ENCODE data around the gene LCAT.

The LCAT gene

DNA sequence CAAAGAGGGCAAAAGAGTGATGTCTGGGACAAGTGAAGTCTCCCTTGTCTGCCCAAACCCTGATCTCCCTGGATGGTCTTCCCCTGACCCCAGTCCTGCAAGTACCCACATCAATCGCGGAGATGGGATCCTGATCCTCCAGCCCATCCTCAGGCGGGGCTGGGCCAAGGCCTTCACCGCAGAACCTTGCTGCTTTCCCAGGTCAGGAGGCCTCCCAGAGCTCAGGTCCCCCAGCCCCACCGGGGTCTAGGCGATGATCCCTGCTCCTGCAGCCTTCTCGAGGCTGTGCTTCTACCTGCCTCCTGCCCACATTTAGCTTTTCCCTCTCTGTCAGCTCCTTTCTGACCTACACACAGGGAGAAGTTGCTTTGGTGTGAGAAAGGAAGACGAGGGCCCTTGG is 18.2 kb upstream of the LCAT start:
- Histone ChIP-seq H3K27ac (ENCODE audit: insufficient read depth, low read length, poor library complexity, severe bottlenecking) (no peak overlapping the region), H3K4me1 (ENCODE audit: control insufficient read depth, insufficient read depth, low read length, poor library complexity, severe bottlenecking) (peaks cover 4% of the 10 kb centered on the region), H3K9me3 (ENCODE audit: control insufficient read depth, low read length) (no peaks in the 10 kb centered on the region), H3K27me3 (replicated peaks; ENCODE audit: control insufficient read depth, insufficient read depth, low read length, poor library complexity, severe bottlenecking) (no peaks in the 10 kb centered on the region), H3K36me3 (ENCODE audit: control insufficient read depth, insufficient read depth, low read length) (peaks cover 7% of the 10 kb centered on the region), H3K4me3 (ENCODE audit: insufficient read depth, low read depth, low read length, poor library complexity, severe bottlenecking) (no peak overlapping the region)
- DNase-seq: no peak

- Histone ChIP-seq H3K36me3 (ENCODE audit: control insufficient read depth, insufficient read depth, low read length) (peaks cover 7% of the 10 kb centered on the region), H3K27ac (ENCODE audit: insufficient read depth, low read length, poor library complexity, severe bottlenecking) (no peak overlapping the region)
Measured at GRCh38 chr16:67961551-67961957, 17.6 kb upstream of the LCAT start.

DNA sequence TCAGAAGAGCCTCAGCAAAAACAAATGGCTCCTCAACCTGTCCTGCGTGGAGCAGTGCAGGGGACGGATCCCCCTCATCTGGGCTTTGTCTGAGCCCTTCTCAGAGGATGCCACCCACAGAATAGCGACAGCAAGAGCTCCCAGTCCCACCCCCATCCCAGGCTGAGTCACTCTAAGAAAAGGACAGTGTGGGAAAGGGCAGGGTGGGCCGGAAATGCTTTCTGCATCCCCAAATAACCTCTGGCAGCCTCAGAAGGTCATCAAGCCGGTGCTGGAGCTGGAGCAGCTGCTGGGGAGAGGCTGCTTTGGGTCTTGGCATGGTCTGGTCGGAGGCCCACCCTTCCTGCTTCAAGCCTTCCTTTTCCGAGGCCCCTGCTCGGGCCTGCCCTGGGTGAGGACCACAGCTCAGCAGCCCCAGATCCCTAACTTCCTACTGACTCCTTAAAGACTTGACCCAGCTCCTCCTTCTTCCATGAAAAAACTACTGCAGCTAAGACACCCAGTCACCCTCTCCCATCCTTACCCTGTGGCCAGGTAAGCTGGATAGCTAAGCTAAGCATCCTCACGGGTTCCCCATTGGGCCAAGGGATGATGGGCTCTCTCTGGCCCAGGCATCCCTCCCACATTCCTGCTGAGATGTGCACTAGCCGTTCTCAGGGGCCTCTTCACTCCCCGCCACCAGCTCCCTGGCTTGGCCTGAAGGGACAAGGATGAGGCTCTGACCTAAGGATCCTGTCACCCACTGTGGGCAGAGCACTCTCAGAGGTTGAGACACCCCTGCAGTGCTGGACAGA is 15.8 kb upstream of the LCAT start:
- Histone ChIP-seq H3K4me3 (ENCODE audit: insufficient read depth, low read depth, low read length, poor library complexity, severe bottlenecking) (no peak overlapping the region), H3K27me3 (replicated peaks; ENCODE audit: control insufficient read depth, insufficient read depth, low read length, poor library complexity, severe bottlenecking) (no peaks in the 10 kb centered on the region), H3K36me3 (ENCODE audit: control insufficient read depth, insufficient read depth, low read length) (peaks cover 7% of the 10 kb centered on the region), H3K4me1 (ENCODE audit: control insufficient read depth, insufficient read depth, low read length, poor library complexity, severe bottlenecking) (no peaks in the 10 kb centered on the region), H3K27ac (ENCODE audit: insufficient read depth, low read length, poor library complexity, severe bottlenecking) (no peak overlapping the region), H3K9me3 (ENCODE audit: control insufficient read depth, low read length) (no peaks in the 10 kb centered on the region)
- DNase-seq: no peak

More at GRCh38 chr16:67961551-67961957, 17.6 kb upstream of the LCAT start:
- Histone ChIP-seq H3K4me1 (ENCODE audit: control insufficient read depth, insufficient read depth, low read length, poor library complexity, severe bottlenecking) (no peaks in the 10 kb centered on the region), H3K4me3 (ENCODE audit: insufficient read depth, low read depth, low read length, poor library complexity, severe bottlenecking) (no peak overlapping the region), H3K27me3 (replicated peaks; ENCODE audit: control insufficient read depth, insufficient read depth, low read length, poor library complexity, severe bottlenecking) (no peaks in the 10 kb centered on the region), H3K9me3 (ENCODE audit: control insufficient read depth, low read length) (no peaks in the 10 kb centered on the region)
- DNase-seq: no peak

GRCh38 chr16:67957622-67958021 is 13.7 kb upstream of the LCAT start:
- Histone ChIP-seq H3K4me1 (ENCODE audit: control insufficient read depth, insufficient read depth, low read length, poor library complexity, severe bottlenecking) (no peaks in the 10 kb centered on the region), H3K4me3 (ENCODE audit: insufficient read depth, low read depth, low read length, poor library complexity, severe bottlenecking) (no peak overlapping the region), H3K27ac (ENCODE audit: insufficient read depth, low read length, poor library complexity, severe bottlenecking) (no peak overlapping the region), H3K9me3 (ENCODE audit: control insufficient read depth, low read length) (no peaks in the 10 kb centered on the region), H3K36me3 (ENCODE audit: control insufficient read depth, insufficient read depth, low read length) (peaks cover 12% of the 10 kb centered on the region), H3K27me3 (replicated peaks; ENCODE audit: control insufficient read depth, insufficient read depth, low read length, poor library complexity, severe bottlenecking) (no peaks in the 10 kb centered on the region)
- DNase-seq: no peak

- no peak for DNase-seq
- Histone ChIP-seq H3K36me3 (ENCODE audit: control insufficient read depth, insufficient read depth, low read length) (peaks cover 10% of the 10 kb centered on the region), H3K4me3 (ENCODE audit: insufficient read depth, low read depth, low read length, poor library complexity, severe bottlenecking) (no peak overlapping the region), H3K27ac (ENCODE audit: insufficient read depth, low read length, poor library complexity, severe bottlenecking) (no peak overlapping the region), H3K9me3 (ENCODE audit: control insufficient read depth, low read length) (no peaks in the 10 kb centered on the region), H3K4me1 (ENCODE audit: control insufficient read depth, insufficient read depth, low read length, poor library complexity, severe bottlenecking) (no peaks in the 10 kb centered on the region), H3K27me3 (replicated peaks; ENCODE audit: control insufficient read depth, insufficient read depth, low read length, poor library complexity, severe bottlenecking) (no peaks in the 10 kb centered on the region)
Measured at GRCh38 chr16:67954421-67955196, 10.7 kb upstream of the LCAT start.

DNA sequence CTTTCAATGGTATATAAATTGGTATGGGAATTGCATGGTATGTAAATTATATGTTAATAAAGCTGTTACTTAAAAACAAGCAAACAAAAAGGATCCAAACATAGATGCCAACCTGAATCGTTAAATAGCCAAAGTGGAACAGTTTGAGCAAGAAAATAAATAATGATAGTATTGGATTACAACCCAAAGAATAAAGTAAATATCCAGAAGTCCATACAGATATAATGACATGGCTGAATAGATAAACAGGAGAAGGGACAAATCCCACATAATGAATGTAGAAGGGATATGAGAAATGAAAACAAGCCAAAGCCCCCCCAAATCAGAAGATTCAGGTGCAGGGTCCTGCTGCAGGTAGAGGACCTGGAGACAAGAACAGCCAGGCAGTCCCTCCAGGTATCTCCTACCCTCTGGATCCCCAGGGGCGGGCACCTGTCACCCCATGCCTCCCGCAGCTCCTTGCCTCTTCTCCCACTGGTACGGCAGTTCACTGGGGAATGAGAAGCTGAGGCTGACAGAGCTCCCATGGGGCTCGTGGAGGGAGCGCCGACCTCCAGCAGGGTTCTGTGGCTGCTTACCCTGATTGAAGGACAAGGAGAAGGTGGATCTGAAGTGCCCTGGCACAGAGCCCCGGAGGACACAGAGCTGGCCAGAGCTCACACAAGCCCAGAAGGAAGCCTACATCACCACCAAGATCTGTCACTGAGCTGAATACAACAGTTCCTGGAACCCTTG is 9.9 kb upstream of the LCAT start:
- no peak for DNase-seq
- no peaks in the 10 kb centered on the region for H3K27me3 ChIP-seq (replicated peaks; ENCODE audit: control insufficient read depth, insufficient read depth, low read length, poor library complexity, severe bottlenecking)
- peaks cover 11% of the 10 kb centered on the region for H3K36me3 ChIP-seq (ENCODE audit: control insufficient read depth, insufficient read depth, low read length)
- H3K4me1 ChIP-seq (ENCODE audit: control insufficient read depth, insufficient read depth, low read length, poor library complexity, severe bottlenecking): no peaks in the 10 kb centered on the region
- no peak overlapping the region for H3K27ac ChIP-seq (ENCODE audit: insufficient read depth, low read length, poor library complexity, severe bottlenecking)
- H3K9me3 ChIP-seq (ENCODE audit: control insufficient read depth, low read length): no peaks in the 10 kb centered on the region
- no peak overlapping the region for H3K4me3 ChIP-seq (ENCODE audit: insufficient read depth, low read depth, low read length, poor library complexity, severe bottlenecking)

GRCh38 chr16:67951485-67951884 is 7.6 kb upstream of the LCAT start:
- H3K4me1 ChIP-seq (ENCODE audit: control insufficient read depth, insufficient read depth, low read length, poor library complexity, severe bottlenecking): no peaks in the 10 kb centered on the region
- H3K27ac ChIP-seq (ENCODE audit: insufficient read depth, low read length, poor library complexity, severe bottlenecking): no peak overlapping the region
- no peak for DNase-seq
- H3K4me3 ChIP-seq (ENCODE audit: insufficient read depth, low read depth, low read length, poor library complexity, severe bottlenecking): no peak overlapping the region
- peaks cover 15% of the 10 kb centered on the region for H3K36me3 ChIP-seq (ENCODE audit: control insufficient read depth, insufficient read depth, low read length)
- no peaks in the 10 kb centered on the region for H3K9me3 ChIP-seq (ENCODE audit: control insufficient read depth, low read length)
- no peaks in the 10 kb centered on the region for H3K27me3 ChIP-seq (replicated peaks; ENCODE audit: control insufficient read depth, insufficient read depth, low read length, poor library complexity, severe bottlenecking)

DNA sequence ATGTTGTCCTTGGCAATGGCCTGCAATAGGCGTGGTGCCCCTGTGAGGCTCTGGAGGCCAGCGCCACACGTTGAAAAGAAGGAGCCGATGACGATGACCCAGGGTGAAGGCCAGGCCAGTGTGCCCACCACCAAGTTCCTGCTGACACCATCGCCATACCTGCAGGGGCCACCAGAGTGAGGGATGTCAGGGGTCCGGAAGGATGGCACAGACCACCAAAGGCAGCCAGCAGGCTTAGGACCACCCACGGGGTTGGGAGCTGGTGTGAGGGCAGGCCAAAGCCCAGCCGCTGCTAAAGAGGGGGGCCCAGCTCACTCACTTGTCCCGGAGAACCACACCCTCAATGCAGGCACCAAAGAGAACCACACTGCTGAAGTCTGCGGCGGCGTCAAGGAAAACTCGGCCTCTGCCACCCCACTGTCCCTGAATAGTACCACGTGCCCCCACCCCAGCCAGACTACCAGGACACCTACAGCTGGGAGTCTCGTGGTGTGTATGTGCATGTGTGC is 6.5 kb upstream of the LCAT start:
- H3K4me1 ChIP-seq (ENCODE audit: control insufficient read depth, insufficient read depth, low read length, poor library complexity, severe bottlenecking): no peaks in the 10 kb centered on the region
- H3K27me3 ChIP-seq (replicated peaks; ENCODE audit: control insufficient read depth, insufficient read depth, low read length, poor library complexity, severe bottlenecking): no peaks in the 10 kb centered on the region
- no peaks in the 10 kb centered on the region for H3K9me3 ChIP-seq (ENCODE audit: control insufficient read depth, low read length)
- no peak for DNase-seq
- H3K36me3 ChIP-seq (ENCODE audit: control insufficient read depth, insufficient read depth, low read length): peaks cover 24% of the 10 kb centered on the region
- no peak overlapping the region for H3K27ac ChIP-seq (ENCODE audit: insufficient read depth, low read length, poor library complexity, severe bottlenecking)
- H3K4me3 ChIP-seq (ENCODE audit: insufficient read depth, low read depth, low read length, poor library complexity, severe bottlenecking): no peak overlapping the region

- Histone ChIP-seq H3K4me1 (ENCODE audit: control insufficient read depth, insufficient read depth, low read length, poor library complexity, severe bottlenecking) (no peaks in the 10 kb centered on the region), H3K27me3 (replicated peaks; ENCODE audit: control insufficient read depth, insufficient read depth, low read length, poor library complexity, severe bottlenecking) (no peaks in the 10 kb centered on the region), H3K9me3 (ENCODE audit: control insufficient read depth, low read length) (no peaks in the 10 kb centered on the region), H3K36me3 (ENCODE audit: control insufficient read depth, insufficient read depth, low read length) (peaks cover 29% of the 10 kb centered on the region), H3K4me3 (ENCODE audit: insufficient read depth, low read depth, low read length, poor library complexity, severe bottlenecking) (no peak overlapping the region), H3K27ac (ENCODE audit: insufficient read depth, low read length, poor library complexity, severe bottlenecking) (no peak overlapping the region)
- no peak for DNase-seq
Measured at GRCh38 chr16:67949645-67950044, 5.7 kb upstream of the LCAT start.
